Subcutaneous abdominal adipose tissue (tissue), 5 donors: ENCODE data around the gene MEX3A.
A peak's percentile ranks its signal among the peaks of the same experiment; 100 is the strongest.

Experiments
- H3K27ac ChIP-seq: one replicate; pipeline ENCODE4 v1.7.0; 2013; ENCODE audit warnings: low read depth, mild to moderate bottlenecking, inconsistent platforms, low read length, moderate library complexity
- H3K27me3 ChIP-seq, 5 donors: one replicate each; pipeline ENCODE4 v1.7.0; 2013; ENCODE audit warnings: low read length in 5 of 5, inconsistent platforms in 1 of 5; ENCODE audit not compliant: control insufficient read depth in 5 of 5, insufficient read depth in 4 of 5
- H3K36me3 ChIP-seq, 5 donors: one replicate each; pipeline ENCODE4 v1.7.0; 2013; ENCODE audit warnings: low read length in 5 of 5; ENCODE audit not compliant: control insufficient read depth in 5 of 5, insufficient read depth in 5 of 5
- H3K4me1 ChIP-seq, 5 donors: one replicate each; pipeline ENCODE4 v1.7.0; 2013; ENCODE audit warnings: low read length in 5 of 5, mild to moderate bottlenecking in 3 of 5, moderate library complexity in 1 of 5; ENCODE audit not compliant: control insufficient read depth in 5 of 5, insufficient read depth in 5 of 5
- H3K4me3 ChIP-seq, 5 donors: one replicate each; pipeline ENCODE4 v1.7.0; 2013; ENCODE audit warnings: low read length in 5 of 5, low read depth in 1 of 5
- H3K9ac ChIP-seq, 5 donors: one replicate each; pipeline ENCODE4 v1.7.0; 2013; ENCODE audit warnings: low read length in 5 of 5, mild to moderate bottlenecking in 4 of 5, moderate library complexity in 3 of 5
- H3K9me3 ChIP-seq, 5 donors: one replicate each; pipeline ENCODE4 v1.7.0; 2013; ENCODE audit warnings: low read length in 5 of 5; ENCODE audit not compliant: control insufficient read depth in 5 of 5
- donor health status: healthy.
- donor health status: healthy.
- donor health status: healthy.
- donor health status: healthy.
- donor health status: healthy.

MEX3A gene

DNA sequence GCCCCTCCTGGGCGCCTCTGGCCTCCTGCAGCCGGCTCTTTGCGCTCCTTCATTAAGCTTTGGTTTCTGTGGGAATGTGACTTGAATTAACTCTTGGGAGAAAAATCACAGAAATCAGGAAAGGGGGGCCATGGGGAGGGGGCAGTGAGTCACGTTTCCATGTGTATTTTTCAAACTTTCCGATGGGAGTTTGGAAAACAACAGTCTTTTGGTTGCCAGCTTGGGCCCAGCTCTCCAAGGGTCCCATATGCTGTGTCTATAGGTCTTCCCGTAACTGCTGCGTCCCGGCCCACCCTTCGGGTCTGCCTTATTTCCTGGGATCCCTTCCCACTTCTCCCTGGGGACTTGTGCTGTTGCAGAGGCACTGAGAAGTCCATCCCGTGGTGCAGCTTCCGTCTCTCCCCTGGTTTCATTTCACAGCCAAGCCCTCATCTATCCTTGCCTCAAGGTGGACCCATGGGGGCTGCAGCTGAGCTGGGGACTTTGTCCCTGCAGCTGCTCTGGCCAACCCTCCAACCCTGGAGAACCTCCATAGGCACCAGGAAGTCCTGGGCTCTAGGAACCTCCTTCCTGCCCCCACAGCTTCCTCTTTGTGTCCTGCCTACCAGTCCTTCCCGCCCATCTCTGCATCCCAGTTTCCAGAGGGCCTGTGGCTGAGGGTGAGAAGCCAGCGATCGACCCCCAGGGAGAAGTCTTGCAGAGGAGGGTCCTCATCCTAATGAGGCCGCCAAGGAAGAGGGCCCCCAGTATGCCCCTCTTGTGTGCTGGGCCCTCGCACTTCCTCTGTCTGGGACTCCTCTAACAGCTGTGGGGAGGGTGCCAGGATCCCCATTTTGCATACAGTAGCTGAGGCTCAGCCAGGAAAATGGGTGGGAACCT is 20.6 kb upstream of the MEX3A start:
- Histone ChIP-seq H3K4me3 (peak overlapping the region in 4 of 5 donors; percentile 38 to 63 (median 54)), H3K27ac (peak overlapping the region; percentile 98)

DNA sequence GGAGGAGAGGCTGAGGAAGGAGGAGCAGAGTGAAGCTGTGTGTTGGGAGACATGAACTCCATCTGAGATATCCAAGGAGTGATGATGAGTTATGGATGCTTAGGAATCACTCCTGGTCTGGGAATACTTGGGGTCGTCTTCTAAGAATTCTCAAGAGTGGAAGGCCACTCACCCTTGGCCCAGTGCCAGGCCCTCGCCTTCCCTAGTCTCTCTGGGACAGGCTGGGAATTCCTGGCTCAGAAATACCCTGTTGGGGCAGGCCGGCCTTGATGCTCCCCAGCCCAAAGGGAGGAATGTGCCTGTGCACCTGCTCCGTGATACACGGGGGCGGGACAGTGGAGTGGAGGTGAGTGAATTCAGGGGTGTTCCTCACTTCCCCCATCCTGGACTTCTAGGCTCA is 19.6 kb upstream of the MEX3A start:
- Histone ChIP-seq H3K4me3 (peak overlapping the region in 1 of 5 donors; percentile 37), H3K27me3 (no peaks in the 10 kb centered on the region), H3K36me3 (no peaks in the 10 kb centered on the region), H3K9ac (peak overlapping the region in 1 of 5 donors; percentile 49), H3K27ac (peak overlapping the region; percentile 98), H3K9me3 (no peaks in the 10 kb centered on the region), H3K4me1 (peaks cover 41 to 69% (median 63%) of the 10 kb centered on the region in 5 donors)

More for the DNA sequence above, 20.6 kb upstream of the MEX3A start:
- Histone ChIP-seq H3K9me3 (no peaks in the 10 kb centered on the region), H3K4me1 (peaks cover 35 to 65% (median 61%) of the 10 kb centered on the region in 5 donors), H3K36me3 (no peaks in the 10 kb centered on the region), H3K9ac (peak overlapping the region in 3 of 5 donors; percentile 21 to 73 (median 65)), H3K27me3 (no peaks in the 10 kb centered on the region)

GRCh38 chr1:156100205-156100995 is 18.1 kb upstream of the MEX3A start:
- Histone ChIP-seq H3K9me3 (no peaks in the 10 kb centered on the region), H3K9ac (no peak overlapping the region), H3K4me1 (peaks cover 42 to 74% (median 68%) of the 10 kb centered on the region in 5 donors), H3K27me3 (no peaks in the 10 kb centered on the region), H3K36me3 (no peaks in the 10 kb centered on the region), H3K27ac (no peak overlapping the region), H3K4me3 (no peak overlapping the region)

DNA sequence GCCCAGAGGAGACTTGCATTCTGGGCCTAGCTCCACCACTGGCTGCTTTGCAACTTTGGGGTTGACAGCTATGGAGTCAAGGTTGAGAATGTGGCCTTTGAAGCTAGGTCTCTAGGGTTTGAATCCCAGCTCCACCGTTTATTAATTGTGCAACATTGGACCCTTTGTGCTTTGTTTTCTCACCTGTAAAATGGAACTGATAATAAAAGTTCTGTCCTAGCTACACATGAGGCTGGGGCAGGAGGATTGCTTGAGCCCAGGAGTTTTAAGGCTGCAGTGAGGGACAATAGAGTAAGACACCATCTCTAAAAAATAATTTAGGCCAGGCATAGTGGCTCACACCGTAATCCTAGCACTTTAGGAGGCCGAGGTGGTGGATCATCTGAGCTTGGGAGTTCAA is 17.0 kb upstream of the MEX3A start:
- H3K36me3 ChIP-seq = no peaks in the 10 kb centered on the region
- no peak overlapping the region for H3K27ac ChIP-seq
- no peak overlapping the region for H3K4me3 ChIP-seq
- H3K9me3 ChIP-seq = no peaks in the 10 kb centered on the region
- no peaks in the 10 kb centered on the region for H3K27me3 ChIP-seq
- H3K9ac ChIP-seq = no peak overlapping the region
- peaks cover 32 to 62% (median 57%) of the 10 kb centered on the region in 5 donors for H3K4me1 ChIP-seq

- Histone ChIP-seq H3K4me1 (peaks cover 30 to 57% (median 52%) of the 10 kb centered on the region in 5 donors), H3K36me3 (no peaks in the 10 kb centered on the region), H3K27me3 (no peaks in the 10 kb centered on the region), H3K9me3 (no peaks in the 10 kb centered on the region), H3K9ac (no peak overlapping the region), H3K27ac (no peak overlapping the region), H3K4me3 (no peak overlapping the region)
Observed at GRCh38 chr1:156098784-156099183, 16.5 kb upstream of the MEX3A start.

- Histone ChIP-seq H3K9me3 (no peaks in the 10 kb centered on the region), H3K9ac (peak overlapping the region in 2 of 5 donors; percentile 16 to 55), H3K4me1 (peaks cover 23 to 46% (median 40%) of the 10 kb centered on the region in 5 donors), H3K4me3 (peak overlapping the region in 1 of 5 donors; percentile 17), H3K27ac (peak overlapping the region; percentile 84), H3K27me3 (no peaks in the 10 kb centered on the region), H3K36me3 (no peaks in the 10 kb centered on the region)
Observed at GRCh38 chr1:156097499-156098178, 15.4 kb upstream of the MEX3A start.

DNA sequence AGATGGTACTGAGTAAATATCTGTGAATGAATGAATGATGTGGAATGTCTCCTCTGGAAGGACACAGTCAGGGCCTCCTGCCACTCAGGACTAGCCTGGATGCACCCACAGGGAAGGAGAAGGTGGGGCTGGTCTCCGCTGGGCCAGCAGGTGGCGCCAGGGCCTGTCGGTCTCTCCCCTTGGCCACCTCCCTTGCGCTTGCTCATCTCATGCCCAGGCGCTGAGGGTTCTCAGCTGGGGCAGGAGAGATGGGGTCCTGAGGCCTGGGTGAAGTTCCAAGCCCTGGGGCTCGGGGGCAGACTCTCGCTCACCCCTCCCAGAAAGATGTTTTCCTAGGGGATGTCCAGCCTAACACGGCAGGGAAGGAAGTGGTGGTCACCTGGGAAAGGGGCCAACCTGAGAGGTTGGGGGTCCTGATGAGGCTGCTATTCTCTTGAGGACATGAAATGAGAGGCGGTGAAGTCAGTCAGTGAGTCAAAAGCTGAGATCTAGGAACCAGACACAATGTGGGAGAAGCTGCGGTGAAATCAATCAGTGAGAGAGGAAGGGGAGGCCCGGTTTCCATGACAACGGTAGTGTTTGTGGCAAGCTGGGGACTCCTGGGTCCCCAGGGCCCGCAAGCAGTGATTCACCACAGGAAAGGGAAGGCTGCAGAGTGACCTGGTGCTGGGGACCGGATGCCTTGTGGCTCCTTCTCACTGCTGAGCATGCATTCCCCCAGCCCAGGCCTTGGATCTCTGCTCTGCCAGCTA is 14.6 kb upstream of the MEX3A start:
- Histone ChIP-seq H3K36me3 (no peaks in the 10 kb centered on the region), H3K9me3 (no peaks in the 10 kb centered on the region), H3K27ac (peak overlapping the region; percentile 84), H3K4me3 (peak overlapping the region in 4 of 5 donors; percentile 27 to 49 (median 40)), H3K9ac (peak overlapping the region in 3 of 5 donors; percentile 28 to 60 (median 39)), H3K4me1 (peaks cover 19 to 38% (median 32%) of the 10 kb centered on the region in 5 donors), H3K27me3 (no peaks in the 10 kb centered on the region)

DNA sequence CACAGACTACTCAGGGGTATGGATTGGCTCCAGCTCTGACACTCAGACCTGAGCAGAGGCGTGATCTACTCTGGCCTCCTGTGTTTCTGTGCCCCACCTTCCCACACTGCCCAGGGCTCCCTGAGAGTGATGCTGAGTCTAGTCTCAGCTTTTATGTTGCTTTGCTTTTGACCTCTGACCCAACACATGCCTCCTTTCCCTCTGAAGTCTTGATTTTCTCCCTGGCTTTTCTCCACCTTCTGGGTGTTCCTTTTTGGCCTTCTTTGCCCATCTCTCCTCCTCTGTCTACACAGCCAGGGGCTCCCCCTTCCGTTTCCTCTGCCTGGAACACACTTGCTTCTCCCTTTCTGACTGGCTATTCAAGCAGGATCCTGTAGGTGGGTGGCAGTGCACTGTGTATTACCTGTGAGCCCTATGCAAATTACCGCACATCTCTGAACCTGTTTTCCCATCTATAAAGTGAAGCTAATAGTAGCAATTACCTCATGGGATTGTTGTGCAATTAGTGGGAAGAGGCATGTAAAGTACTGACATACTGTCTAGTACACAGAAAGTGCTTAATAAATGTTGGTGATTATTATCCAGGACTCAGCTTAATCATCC is 13.7 kb upstream of the MEX3A start:
- Histone ChIP-seq H3K4me3 (peak overlapping the region in 1 of 5 donors; percentile 49), H3K9me3 (no peaks in the 10 kb centered on the region), H3K36me3 (no peaks in the 10 kb centered on the region), H3K27ac (peak overlapping the region; percentile 84), H3K9ac (peak overlapping the region in 3 of 5 donors; percentile 39 to 60 (median 44)), H3K27me3 (no peaks in the 10 kb centered on the region), H3K4me1 (peaks cover 19 to 31% (median 30%) of the 10 kb centered on the region in 5 donors)

DNA sequence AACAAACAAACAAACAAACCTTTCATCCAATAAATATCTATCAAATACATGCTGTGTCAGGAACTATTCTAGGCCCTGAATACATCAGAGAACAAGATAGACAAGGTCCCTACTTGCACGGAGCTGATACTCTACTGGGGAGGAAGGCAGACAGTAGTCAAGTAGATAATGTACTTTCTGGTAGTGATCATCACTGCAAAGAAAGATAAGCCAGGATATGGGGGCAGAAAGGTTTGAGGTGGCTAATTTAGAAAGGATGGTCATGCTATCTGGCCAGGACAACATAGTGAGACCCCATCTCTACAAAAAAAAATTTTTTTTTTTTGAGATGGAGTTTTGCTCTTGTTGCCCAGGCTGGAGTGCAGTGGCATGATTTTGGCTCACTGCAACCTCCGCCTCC is 9.3 kb upstream of the MEX3A start:
- no peaks in the 10 kb centered on the region for H3K27me3 ChIP-seq
- H3K27ac ChIP-seq = no peak overlapping the region
- no peak overlapping the region for H3K9ac ChIP-seq
- H3K4me3 ChIP-seq = no peak overlapping the region
- no peaks in the 10 kb centered on the region for H3K36me3 ChIP-seq
- peaks cover 6 to 22% (median 19%) of the 10 kb centered on the region in 5 donors for H3K4me1 ChIP-seq
- no peaks in the 10 kb centered on the region for H3K9me3 ChIP-seq
